WTC11 (cell line): ENCODE data around the gene MTARC1. TPM values are rescaled to one million over a fixed set of nuclear protein-coding genes. Genes with fewer than 3 reads are reported as not detected.

Source experiments
- ATAC-seq: fragments of 200-7000 bp; cut with Tn5 transposase; 2 replicates; pipeline ENCODE4 v1.10.0; 2021; ENCODE audit warnings: mild to moderate bottlenecking, moderate library complexity
- CTCF ChIA-PET: fragments of 300-600 bp; sonication (Branson Sonifier 250); formaldehyde crosslinking; loops from one replicate; lab custom pipeline; 2021; ENCODE audit warnings: antibody characterized with exemption; lab: Charles Lee
- POLR2A ChIA-PET: fragments of 350-600 bp; sonication (Branson Sonifier 250); formaldehyde crosslinking; loops from one replicate; lab custom pipeline; 2021; ENCODE audit warnings: antibody characterized with exemption; lab: Charles Lee
- DNase-seq: peaks from one replicate; pipeline ENCODE4 v3.0.0; 2021; ENCODE audit warnings: low spot score
- H3K27ac Mint-ChIP-seq: 2 replicates; pipeline ENCODE4 v1.8.0; 2021; ENCODE audit warnings: mixed read lengths
- H3K27me3 Mint-ChIP-seq: 2 replicates; pipeline ENCODE4 v1.8.0; 2021; ENCODE audit warnings: low read depth, mild to moderate bottlenecking, moderate library complexity, mixed read lengths
- H3K36me3 Mint-ChIP-seq: 2 replicates; pipeline ENCODE4 v1.8.0; 2021; ENCODE audit warnings: mixed read lengths
- H3K4me1 Mint-ChIP-seq: 2 replicates; pipeline ENCODE4 v1.8.0; 2022; ENCODE audit warnings: mixed read lengths
- H3K4me3 Mint-ChIP-seq: 2 replicates; pipeline ENCODE4 v1.8.0; 2021; ENCODE audit warnings: mild to moderate bottlenecking, moderate library complexity, mixed read lengths
- H3K9me3 Mint-ChIP-seq: 2 replicates; pipeline ENCODE4 v1.8.0; 2021; ENCODE audit warnings: mixed read lengths
- CBFB ChIP-seq: sonication (generic); formaldehyde crosslinking; IDR thresholded peaks from 2 replicates; pipeline ENCODE4 v1.8.1; 2022; ENCODE audit warnings: mild to moderate bottlenecking, low read depth, missing genetic modification reagents
- CREM ChIP-seq: sonication (generic); formaldehyde crosslinking; IDR thresholded peaks from 2 replicates; pipeline ENCODE4 v1.8.1; 2022; ENCODE audit warnings: mild to moderate bottlenecking, missing genetic modification reagents, moderate library complexity
- ESRRA ChIP-seq: sonication (generic); formaldehyde crosslinking; IDR thresholded peaks from 2 replicates; pipeline ENCODE4 v1.8.1; 2022; ENCODE audit warnings: mild to moderate bottlenecking, missing genetic modification reagents, borderline replicate concordance
- FOXJ3 ChIP-seq: sonication (generic); formaldehyde crosslinking; IDR thresholded peaks from 2 replicates; pipeline ENCODE4 v1.9.0; 2021; ENCODE audit warnings: missing genetic modification reagents, mild to moderate bottlenecking, borderline replicate concordance
- KAT7 ChIP-seq: sonication (generic); formaldehyde crosslinking; IDR thresholded peaks from 2 replicates; pipeline ENCODE4 v1.8.1; 2023; ENCODE audit warnings: missing genetic modification reagents, mild to moderate bottlenecking, borderline replicate concordance
- MXD4 ChIP-seq: fragments of 250-450 bp; sonication (Bioruptor Pico); IDR thresholded peaks from 2 replicates; pipeline ENCODE4 v1.8.0; 2021; ENCODE audit warnings: mild to moderate bottlenecking, moderate library complexity, borderline replicate concordance
- MYBL2 ChIP-seq: sonication (generic); formaldehyde crosslinking; IDR thresholded peaks from 2 replicates; pipeline ENCODE4 v1.8.1; 2023; ENCODE audit warnings: mild to moderate bottlenecking, moderate library complexity, missing genetic modification reagents
- TP53 ChIP-seq: sonication (generic); formaldehyde crosslinking; IDR thresholded peaks from 2 replicates; pipeline ENCODE4 v1.8.1; 2023; ENCODE audit warnings: mild to moderate bottlenecking, missing genetic modification reagents
- ZNF219 ChIP-seq: sonication (generic); formaldehyde crosslinking; IDR thresholded peaks from 2 replicates; pipeline ENCODE4 v1.8.0; 2023; ENCODE audit warnings: missing genetic modification reagents, mild to moderate bottlenecking, borderline replicate concordance
- ZNF232 ChIP-seq: sonication (generic); formaldehyde crosslinking; IDR thresholded peaks from 2 replicates; pipeline ENCODE4 v1.8.0; 2022; ENCODE audit warnings: mild to moderate bottlenecking, missing genetic modification reagents
- total RNA-seq: library from RNA; stranded (reverse); gene quantifications from 3 replicates; pipeline ENCODE4 v1.2.3, GENCODE V29; 2021
- TF ChIP-seq, protein P1 (sequence below): fragments of 250-450 bp; sonication (Bioruptor Pico); IDR thresholded peaks from 2 replicates; pipeline ENCODE4 v1.9.0; 2021; ENCODE audit warnings: mild to moderate bottlenecking
- TF ChIP-seq, protein P2 (sequence below): fragments of 250-450 bp; sonication (Bioruptor Pico); IDR thresholded peaks from 2 replicates; pipeline ENCODE4 v1.8.0; 2021; ENCODE audit warnings: mild to moderate bottlenecking
- TF ChIP-seq, protein P3 (sequence below): sonication (generic); formaldehyde crosslinking; IDR thresholded peaks from 2 replicates; pipeline ENCODE4 v1.8.0; 2023; ENCODE audit warnings: missing genetic modification reagents
- TF ChIP-seq, protein P4 (sequence below): fragments of 250-450 bp; sonication (Bioruptor Pico); IDR thresholded peaks from 2 replicates; pipeline ENCODE4 v1.9.0; 2021; ENCODE audit warnings: mild to moderate bottlenecking, borderline replicate concordance
- TF ChIP-seq, protein P5 (sequence below): sonication (generic); formaldehyde crosslinking; IDR thresholded peaks from 2 replicates; pipeline ENCODE4 v1.8.1; 2023; ENCODE audit warnings: mild to moderate bottlenecking, missing genetic modification reagents, moderate library complexity
- TF ChIP-seq, protein P6 (sequence below): fragments of 250-450 bp; sonication (Bioruptor Pico); IDR thresholded peaks from 2 replicates; pipeline ENCODE4 v1.9.0; 2021; ENCODE audit warnings: moderate library complexity, mild to moderate bottlenecking, inconsistent platforms, borderline replicate concordance

Gene MTARC1
- total RNA-seq, 1 experiment from 2014 or later: 25.8 TPM

DNA sequence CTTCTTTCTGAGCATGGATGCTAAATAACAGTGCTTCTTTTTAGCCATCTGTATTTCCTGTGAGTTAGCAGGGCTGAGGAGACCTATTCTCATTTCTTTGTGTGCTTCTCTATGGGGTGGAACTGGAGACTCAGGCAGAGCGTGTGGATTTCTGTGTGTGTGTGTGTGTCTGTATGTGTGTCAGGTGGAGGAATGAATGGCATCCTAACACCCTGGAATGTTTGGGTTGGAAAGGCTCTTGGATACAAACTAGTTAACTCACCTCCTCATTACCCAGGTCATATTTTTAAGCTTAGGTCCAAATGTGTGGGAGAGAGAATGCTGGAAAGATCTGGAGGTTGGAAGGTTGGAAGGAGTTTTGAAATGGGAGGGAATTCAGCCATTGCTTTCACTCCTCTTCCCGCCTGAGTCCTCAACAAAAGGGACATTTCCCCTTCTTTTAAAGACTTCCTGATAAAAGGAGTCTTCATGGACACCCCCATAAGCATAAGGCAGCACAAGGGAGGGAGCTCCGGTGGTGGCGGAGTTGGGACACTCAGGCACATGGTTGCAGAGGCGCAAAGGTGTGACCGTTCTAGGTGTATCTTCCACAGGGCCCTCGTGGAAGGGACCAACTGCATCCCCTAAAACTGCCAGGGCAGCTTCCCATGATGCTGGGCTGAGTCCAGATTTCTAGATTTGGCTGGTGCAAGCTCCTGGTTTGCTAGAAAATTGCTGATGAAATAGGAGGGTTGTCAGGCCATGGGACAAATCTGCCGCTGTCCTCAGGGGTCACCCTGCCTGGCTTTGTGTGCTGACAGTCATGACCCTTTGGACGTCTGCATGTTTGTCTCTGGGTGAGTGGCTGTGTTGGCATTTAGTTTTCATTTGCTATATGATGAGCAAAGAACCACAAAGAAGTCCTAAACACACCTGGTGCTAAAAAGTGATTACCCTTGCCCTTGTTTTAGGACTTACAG is 37.6 kb downstream of the MTARC1 start:
- Mint-ChIP-seq H3K4me3 (no peak overlapping the region), H3K4me1 (peaks cover 21% of the 10 kb centered on the region), H3K9me3 (peaks cover 4% of the 10 kb centered on the region; the same call in 1 of the 2 replicates), H3K36me3 (peaks cover 5% of the 10 kb centered on the region; the same call in 1 of the 2 replicates), H3K27me3 (no peaks in the 10 kb centered on the region), H3K27ac (no peak overlapping the region)
- POLR2A ChIA-PET: no interaction called here
- CTCF ChIA-PET: interaction anchor here (1.1 to 3.1 kb wide), 4 partner anchors 11 to 91 kb away, joined by 4 to 10 read pairs (median 5); no protein-coding TSS in a partner anchor
- TF ChIP-seq, protein P1, sequence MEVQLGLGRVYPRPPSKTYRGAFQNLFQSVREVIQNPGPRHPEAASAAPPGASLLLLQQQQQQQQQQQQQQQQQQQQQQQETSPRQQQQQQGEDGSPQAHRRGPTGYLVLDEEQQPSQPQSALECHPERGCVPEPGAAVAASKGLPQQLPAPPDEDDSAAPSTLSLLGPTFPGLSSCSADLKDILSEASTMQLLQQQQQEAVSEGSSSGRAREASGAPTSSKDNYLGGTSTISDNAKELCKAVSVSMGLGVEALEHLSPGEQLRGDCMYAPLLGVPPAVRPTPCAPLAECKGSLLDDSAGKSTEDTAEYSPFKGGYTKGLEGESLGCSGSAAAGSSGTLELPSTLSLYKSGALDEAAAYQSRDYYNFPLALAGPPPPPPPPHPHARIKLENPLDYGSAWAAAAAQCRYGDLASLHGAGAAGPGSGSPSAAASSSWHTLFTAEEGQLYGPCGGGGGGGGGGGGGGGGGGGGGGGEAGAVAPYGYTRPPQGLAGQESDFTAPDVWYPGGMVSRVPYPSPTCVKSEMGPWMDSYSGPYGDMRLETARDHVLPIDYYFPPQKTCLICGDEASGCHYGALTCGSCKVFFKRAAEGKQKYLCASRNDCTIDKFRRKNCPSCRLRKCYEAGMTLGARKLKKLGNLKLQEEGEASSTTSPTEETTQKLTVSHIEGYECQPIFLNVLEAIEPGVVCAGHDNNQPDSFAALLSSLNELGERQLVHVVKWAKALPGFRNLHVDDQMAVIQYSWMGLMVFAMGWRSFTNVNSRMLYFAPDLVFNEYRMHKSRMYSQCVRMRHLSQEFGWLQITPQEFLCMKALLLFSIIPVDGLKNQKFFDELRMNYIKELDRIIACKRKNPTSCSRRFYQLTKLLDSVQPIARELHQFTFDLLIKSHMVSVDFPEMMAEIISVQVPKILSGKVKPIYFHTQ: no peak
- TF ChIP-seq ZNF219 (CRISPR knock-in tag) (no peak), CREM (CRISPR knock-in tag) (no peak), TP53 (CRISPR knock-in tag) (no peak), ZNF232 (no peak), MXD4 (CRISPR knock-in tag) (no peak), CBFB (CRISPR knock-in tag) (no peak), ESRRA (no peak), FOXJ3 (CRISPR knock-in tag) (no peak), MYBL2 (CRISPR knock-in tag) (no peak), KAT7 (CRISPR knock-in tag) (no peak)
- TF ChIP-seq, protein P2, sequence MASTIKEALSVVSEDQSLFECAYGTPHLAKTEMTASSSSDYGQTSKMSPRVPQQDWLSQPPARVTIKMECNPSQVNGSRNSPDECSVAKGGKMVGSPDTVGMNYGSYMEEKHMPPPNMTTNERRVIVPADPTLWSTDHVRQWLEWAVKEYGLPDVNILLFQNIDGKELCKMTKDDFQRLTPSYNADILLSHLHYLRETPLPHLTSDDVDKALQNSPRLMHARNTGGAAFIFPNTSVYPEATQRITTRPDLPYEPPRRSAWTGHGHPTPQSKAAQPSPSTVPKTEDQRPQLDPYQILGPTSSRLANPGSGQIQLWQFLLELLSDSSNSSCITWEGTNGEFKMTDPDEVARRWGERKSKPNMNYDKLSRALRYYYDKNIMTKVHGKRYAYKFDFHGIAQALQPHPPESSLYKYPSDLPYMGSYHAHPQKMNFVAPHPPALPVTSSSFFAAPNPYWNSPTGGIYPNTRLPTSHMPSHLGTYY (CRISPR knock-in tag): no peak
- TF ChIP-seq, protein P3, sequence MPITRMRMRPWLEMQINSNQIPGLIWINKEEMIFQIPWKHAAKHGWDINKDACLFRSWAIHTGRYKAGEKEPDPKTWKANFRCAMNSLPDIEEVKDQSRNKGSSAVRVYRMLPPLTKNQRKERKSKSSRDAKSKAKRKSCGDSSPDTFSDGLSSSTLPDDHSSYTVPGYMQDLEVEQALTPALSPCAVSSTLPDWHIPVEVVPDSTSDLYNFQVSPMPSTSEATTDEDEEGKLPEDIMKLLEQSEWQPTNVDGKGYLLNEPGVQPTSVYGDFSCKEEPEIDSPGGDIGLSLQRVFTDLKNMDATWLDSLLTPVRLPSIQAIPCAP: no peak
- TF ChIP-seq, protein P4, sequence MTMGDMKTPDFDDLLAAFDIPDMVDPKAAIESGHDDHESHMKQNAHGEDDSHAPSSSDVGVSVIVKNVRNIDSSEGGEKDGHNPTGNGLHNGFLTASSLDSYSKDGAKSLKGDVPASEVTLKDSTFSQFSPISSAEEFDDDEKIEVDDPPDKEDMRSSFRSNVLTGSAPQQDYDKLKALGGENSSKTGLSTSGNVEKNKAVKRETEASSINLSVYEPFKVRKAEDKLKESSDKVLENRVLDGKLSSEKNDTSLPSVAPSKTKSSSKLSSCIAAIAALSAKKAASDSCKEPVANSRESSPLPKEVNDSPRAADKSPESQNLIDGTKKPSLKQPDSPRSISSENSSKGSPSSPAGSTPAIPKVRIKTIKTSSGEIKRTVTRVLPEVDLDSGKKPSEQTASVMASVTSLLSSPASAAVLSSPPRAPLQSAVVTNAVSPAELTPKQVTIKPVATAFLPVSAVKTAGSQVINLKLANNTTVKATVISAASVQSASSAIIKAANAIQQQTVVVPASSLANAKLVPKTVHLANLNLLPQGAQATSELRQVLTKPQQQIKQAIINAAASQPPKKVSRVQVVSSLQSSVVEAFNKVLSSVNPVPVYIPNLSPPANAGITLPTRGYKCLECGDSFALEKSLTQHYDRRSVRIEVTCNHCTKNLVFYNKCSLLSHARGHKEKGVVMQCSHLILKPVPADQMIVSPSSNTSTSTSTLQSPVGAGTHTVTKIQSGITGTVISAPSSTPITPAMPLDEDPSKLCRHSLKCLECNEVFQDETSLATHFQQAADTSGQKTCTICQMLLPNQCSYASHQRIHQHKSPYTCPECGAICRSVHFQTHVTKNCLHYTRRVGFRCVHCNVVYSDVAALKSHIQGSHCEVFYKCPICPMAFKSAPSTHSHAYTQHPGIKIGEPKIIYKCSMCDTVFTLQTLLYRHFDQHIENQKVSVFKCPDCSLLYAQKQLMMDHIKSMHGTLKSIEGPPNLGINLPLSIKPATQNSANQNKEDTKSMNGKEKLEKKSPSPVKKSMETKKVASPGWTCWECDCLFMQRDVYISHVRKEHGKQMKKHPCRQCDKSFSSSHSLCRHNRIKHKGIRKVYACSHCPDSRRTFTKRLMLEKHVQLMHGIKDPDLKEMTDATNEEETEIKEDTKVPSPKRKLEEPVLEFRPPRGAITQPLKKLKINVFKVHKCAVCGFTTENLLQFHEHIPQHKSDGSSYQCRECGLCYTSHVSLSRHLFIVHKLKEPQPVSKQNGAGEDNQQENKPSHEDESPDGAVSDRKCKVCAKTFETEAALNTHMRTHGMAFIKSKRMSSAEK: no peak
- TF ChIP-seq, protein P5, sequence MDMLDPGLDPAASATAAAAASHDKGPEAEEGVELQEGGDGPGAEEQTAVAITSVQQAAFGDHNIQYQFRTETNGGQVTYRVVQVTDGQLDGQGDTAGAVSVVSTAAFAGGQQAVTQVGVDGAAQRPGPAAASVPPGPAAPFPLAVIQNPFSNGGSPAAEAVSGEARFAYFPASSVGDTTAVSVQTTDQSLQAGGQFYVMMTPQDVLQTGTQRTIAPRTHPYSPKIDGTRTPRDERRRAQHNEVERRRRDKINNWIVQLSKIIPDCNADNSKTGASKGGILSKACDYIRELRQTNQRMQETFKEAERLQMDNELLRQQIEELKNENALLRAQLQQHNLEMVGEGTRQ (CRISPR knock-in tag): no peak
- TF ChIP-seq, protein P6, sequence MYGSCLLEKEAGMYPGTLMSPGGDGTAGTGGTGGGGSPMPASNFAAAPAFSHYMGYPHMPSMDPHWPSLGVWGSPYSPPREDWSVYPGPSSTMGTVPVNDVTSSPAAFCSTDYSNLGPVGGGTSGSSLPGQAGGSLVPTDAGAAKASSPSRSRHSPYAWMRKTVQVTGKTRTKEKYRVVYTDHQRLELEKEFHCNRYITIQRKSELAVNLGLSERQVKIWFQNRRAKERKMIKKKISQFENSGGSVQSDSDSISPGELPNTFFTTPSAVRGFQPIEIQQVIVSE (CRISPR knock-in tag): no peak
- no peak for DNase-seq
- ATAC-seq: no peak; the same call in 1 of the 2 replicates
